ENCODE data around the gene CACNA1F. TPM values are rescaled to one million over a fixed set of nuclear protein-coding genes. Genes with fewer than 3 reads are reported as not detected.

CACNA1F gene
- total and polyA plus RNA-seq, 10 of the 15 experiments (the other 5 are each of a cell fraction or from before 2014, with no cell fraction given), result 0.01 to 0.32 (median 0.05) TPM; not detected in 5

DNA sequence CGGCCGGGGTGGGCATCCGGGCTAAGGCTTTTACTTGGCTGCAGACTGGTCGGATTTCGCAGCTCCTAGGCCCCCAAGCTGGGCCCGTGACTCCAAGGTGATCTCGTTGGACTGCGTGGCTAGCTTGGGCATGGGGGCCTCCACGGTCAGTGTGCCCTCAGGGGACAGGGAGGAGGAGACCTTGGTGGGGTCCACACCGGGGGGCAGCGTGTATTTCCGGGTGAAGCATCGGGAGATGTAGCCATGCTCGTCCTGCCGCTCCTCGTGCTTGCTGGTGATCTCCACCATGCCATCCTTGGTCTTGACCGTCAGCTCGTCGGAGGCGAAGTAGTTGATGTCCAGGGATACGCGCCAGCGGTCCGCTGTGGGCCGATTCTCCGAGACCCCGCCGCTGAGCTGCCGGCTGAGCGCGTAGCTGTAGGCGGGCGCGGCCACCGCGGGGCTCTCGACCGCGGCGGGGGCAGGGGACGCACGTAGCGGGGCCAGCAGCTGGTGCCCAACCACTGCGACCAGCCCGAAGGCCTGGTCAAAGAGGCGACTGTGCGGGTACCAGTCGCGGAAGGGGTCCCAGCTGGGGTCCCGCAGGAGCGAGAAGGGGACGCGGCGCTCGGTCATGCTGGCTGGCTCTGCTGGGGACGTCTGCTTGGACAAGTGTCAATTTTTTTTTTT, 881 bp upstream of the CACNA1F start:
- ChIA-PET POLR2A (interaction anchor here (0.7 kb wide), 1 partner anchor 33 kb away, joined by 3 read pairs; no protein-coding TSS in a partner anchor), SMC1A (ENCODE audit: uncharacterized antibody, unreplicated experiment) (no interaction called here), CTCF (no interaction called here), RAD21 (ENCODE audit: unreplicated experiment) (interaction anchor here (1.4 kb wide), 1 partner anchor 43 kb away, joined by 6 read pairs; no protein-coding TSS in a partner anchor)
- peaks cover 3% of the 10 kb centered on the region; the same call in 1 of the 2 replicates for H3K79me2 ChIP-seq (ENCODE audit: control insufficient read depth, insufficient read depth, low read length)
- H3K9ac ChIP-seq (ENCODE audit: control insufficient read depth, insufficient read depth, low read length), result no peak overlapping the region
- TF ChIP-seq, protein P1, sequence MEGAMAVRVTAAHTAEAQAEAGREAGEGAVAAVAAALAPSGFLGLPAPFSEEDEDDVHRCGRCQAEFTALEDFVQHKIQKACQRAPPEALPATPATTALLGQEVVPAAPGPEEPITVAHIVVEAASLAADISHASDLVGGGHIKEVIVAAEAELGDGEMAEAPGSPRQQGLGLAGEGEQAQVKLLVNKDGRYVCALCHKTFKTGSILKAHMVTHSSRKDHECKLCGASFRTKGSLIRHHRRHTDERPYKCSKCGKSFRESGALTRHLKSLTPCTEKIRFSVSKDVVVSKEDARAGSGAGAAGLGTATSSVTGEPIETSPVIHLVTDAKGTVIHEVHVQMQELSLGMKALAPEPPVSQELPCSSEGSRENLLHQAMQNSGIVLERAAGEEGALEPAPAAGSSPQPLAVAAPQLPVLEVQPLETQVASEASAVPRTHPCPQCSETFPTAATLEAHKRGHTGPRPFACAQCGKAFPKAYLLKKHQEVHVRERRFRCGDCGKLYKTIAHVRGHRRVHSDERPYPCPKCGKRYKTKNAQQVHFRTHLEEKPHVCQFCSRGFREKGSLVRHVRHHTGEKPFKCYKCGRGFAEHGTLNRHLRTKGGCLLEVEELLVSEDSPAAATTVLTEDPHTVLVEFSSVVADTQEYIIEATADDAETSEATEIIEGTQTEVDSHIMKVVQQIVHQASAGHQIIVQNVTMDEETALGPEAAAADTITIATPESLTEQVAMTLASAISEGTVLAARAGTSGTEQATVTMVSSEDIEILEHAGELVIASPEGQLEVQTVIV (IDR thresholded peaks at IDR 0.05; ENCODE audit: borderline replicate concordance, partially characterized antibody), result no peak
- TF ChIP-seq JUNB (IDR thresholded peaks at IDR 0.05), result no peak
- no peak for TF ChIP-seq BRCA1 (IDR thresholded peaks at IDR 0.05; ENCODE audit: low read depth, low read length)
- TF ChIP-seq, protein P2, sequence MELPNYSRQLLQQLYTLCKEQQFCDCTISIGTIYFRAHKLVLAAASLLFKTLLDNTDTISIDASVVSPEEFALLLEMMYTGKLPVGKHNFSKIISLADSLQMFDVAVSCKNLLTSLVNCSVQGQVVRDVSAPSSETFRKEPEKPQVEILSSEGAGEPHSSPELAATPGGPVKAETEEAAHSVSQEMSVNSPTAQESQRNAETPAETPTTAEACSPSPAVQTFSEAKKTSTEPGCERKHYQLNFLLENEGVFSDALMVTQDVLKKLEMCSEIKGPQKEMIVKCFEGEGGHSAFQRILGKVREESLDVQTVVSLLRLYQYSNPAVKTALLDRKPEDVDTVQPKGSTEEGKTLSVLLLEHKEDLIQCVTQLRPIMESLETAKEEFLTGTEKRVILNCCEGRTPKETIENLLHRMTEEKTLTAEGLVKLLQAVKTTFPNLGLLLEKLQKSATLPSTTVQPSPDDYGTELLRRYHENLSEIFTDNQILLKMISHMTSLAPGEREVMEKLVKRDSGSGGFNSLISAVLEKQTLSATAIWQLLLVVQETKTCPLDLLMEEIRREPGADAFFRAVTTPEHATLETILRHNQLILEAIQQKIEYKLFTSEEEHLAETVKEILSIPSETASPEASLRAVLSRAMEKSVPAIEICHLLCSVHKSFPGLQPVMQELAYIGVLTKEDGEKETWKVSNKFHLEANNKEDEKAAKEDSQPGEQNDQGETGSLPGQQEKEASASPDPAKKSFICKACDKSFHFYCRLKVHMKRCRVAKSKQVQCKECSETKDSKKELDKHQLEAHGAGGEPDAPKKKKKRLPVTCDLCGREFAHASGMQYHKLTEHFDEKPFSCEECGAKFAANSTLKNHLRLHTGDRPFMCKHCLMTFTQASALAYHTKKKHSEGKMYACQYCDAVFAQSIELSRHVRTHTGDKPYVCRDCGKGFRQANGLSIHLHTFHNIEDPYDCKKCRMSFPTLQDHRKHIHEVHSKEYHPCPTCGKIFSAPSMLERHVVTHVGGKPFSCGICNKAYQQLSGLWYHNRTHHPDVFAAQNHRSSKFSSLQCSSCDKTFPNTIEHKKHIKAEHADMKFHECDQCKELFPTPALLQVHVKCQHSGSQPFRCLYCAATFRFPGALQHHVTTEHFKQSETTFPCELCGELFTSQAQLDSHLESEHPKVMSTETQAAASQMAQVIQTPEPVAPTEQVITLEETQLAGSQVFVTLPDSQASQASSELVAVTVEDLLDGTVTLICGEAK (IDR thresholded peaks at IDR 0.05; ENCODE audit: borderline replicate concordance), result no peak
- TF ChIP-seq SMAD1 (IDR thresholded peaks at IDR 0.05; ENCODE audit: low read depth, partially characterized antibody), result no peak
- 86% methylated on average over 55 of the region's 56 CpGs for WGBS (ENCODE audit: insufficient coverage, insufficient replicate concordance, low lambda C conversion rate, missing lambda C conversion rate)
- intact Hi-C loops (cut with micrococcal nuclease; ENCODE audit: unreplicated experiment), result no loop called here
- FAIRE-seq (no peak), DNase-seq (ENCODE audit: low read depth, low spot score) (no peak), ATAC-seq (no peak)
- H3K4me2 ChIP-seq (ENCODE audit: control insufficient read depth, insufficient read depth), result no peak overlapping the region
- H3K4me1 ChIP-seq (ENCODE audit: control insufficient read depth, insufficient read depth, low read length), result peaks cover 5% of the 10 kb centered on the region
- no peaks in the 10 kb centered on the region for H3K27me3 ChIP-seq (replicated peaks in 1 of 2; ENCODE audit: control insufficient read depth in 2 of 2, insufficient read depth in 2 of 2, low read length in 1 of 2)
- no peak overlapping the region for H3K27ac ChIP-seq (ENCODE audit: control insufficient read depth, insufficient read depth)
- H4K20me1 ChIP-seq (ENCODE audit: control insufficient read depth, insufficient read depth), result no peaks in the 10 kb centered on the region
- H3K36me3 ChIP-seq (ENCODE audit: control insufficient read depth in 2 of 2, insufficient read depth in 2 of 2, low read length in 1 of 2), result no peaks in the 10 kb centered on the region
- H2AFZ ChIP-seq (ENCODE audit: control insufficient read depth, low read depth, low read length), result no peak overlapping the region
- no peaks in the 10 kb centered on the region; the same call in 2 of the 3 replicates for H3K9me3 ChIP-seq (replicated peaks; ENCODE audit: control insufficient read depth, insufficient read depth, low read length)
- no TSS peak for BruUV-seq (replicated peaks)
- no peak overlapping the region for H3K4me3 ChIP-seq
- in situ Hi-C loops (cut with MboI), result no loop called here

All from GM12878 (cell line).